ENCODE measurements around the gene ALKBH8. TPM values are rescaled to one million over a fixed set of nuclear protein-coding genes. Genes with fewer than 3 reads are reported as not detected.
"Not testable (repeated sequence)": the region's sequence is repeated elsewhere in the genome, so short reads cannot be mapped to it uniquely, and the experiment has no call there.

ALKBH8 gene
- total RNA-seq, 1 donor from 2014 or later = 3.7 TPM

GRCh38 chr11:107576497-107577345, 11.2 kb upstream of the ALKBH8 start:
- H3K9ac ChIP-seq (ENCODE audit: low read depth in 1 of 3, low read length in 3 of 3); H3K27ac ChIP-seq (ENCODE audit: low read depth, low read length); H3K4me1 ChIP-seq (ENCODE audit: control insufficient read depth in 3 of 3, insufficient read depth in 3 of 3, low read length in 3 of 3); H3K27me3 ChIP-seq (ENCODE audit: control insufficient read depth in 3 of 3, insufficient read depth in 3 of 3, low read length in 3 of 3); H3K9me3 ChIP-seq (ENCODE audit: control insufficient read depth in 3 of 3, low read length in 3 of 3); H3K4me3 ChIP-seq (ENCODE audit: low read length in 3 of 3); H3K36me3 ChIP-seq (ENCODE audit: control insufficient read depth in 3 of 3, insufficient read depth in 3 of 3, low read length in 3 of 3): not testable (repeated sequence)

GRCh38 chr11:107573438-107573837, 7.9 kb upstream of the ALKBH8 start:
- Histone ChIP-seq H3K4me1 (ENCODE audit: control insufficient read depth in 3 of 3, insufficient read depth in 3 of 3, low read length in 3 of 3) (no peaks in the 10 kb centered on the region), H3K9me3 (ENCODE audit: control insufficient read depth in 3 of 3, low read length in 3 of 3) (no peaks in the 10 kb centered on the region), H3K36me3 (ENCODE audit: control insufficient read depth in 3 of 3, insufficient read depth in 3 of 3, low read length in 3 of 3) (no peaks in the 10 kb centered on the region), H3K27ac (ENCODE audit: low read depth, low read length) (no peak overlapping the region), H3K4me3 (ENCODE audit: low read length in 3 of 3) (no peak overlapping the region), H3K27me3 (ENCODE audit: control insufficient read depth in 3 of 3, insufficient read depth in 3 of 3, low read length in 3 of 3) (no peaks in the 10 kb centered on the region), H3K9ac (ENCODE audit: low read depth in 1 of 3, low read length in 3 of 3) (no peak overlapping the region)

- Histone ChIP-seq H3K36me3 (ENCODE audit: control insufficient read depth in 3 of 3, insufficient read depth in 3 of 3, low read length in 3 of 3) (no peaks in the 10 kb centered on the region), H3K27ac (ENCODE audit: low read depth, low read length) (no peak overlapping the region), H3K27me3 (ENCODE audit: control insufficient read depth in 3 of 3, insufficient read depth in 3 of 3, low read length in 3 of 3) (no peaks in the 10 kb centered on the region), H3K9ac (ENCODE audit: low read depth in 1 of 3, low read length in 3 of 3) (no peak overlapping the region), H3K9me3 (ENCODE audit: control insufficient read depth in 3 of 3, low read length in 3 of 3) (no peaks in the 10 kb centered on the region), H3K4me1 (ENCODE audit: control insufficient read depth in 3 of 3, insufficient read depth in 3 of 3, low read length in 3 of 3) (peaks cover 0 to 13% (median 3%) of the 10 kb centered on the region in 3 donors), H3K4me3 (ENCODE audit: low read length in 3 of 3) (no peak overlapping the region)
Observed at GRCh38 chr11:107570015-107570414, 4.5 kb upstream of the ALKBH8 start.

- no peaks in the 10 kb centered on the region for H3K9me3 ChIP-seq (ENCODE audit: control insufficient read depth in 3 of 3, low read length in 3 of 3)
- no peak overlapping the region for H3K4me3 ChIP-seq (ENCODE audit: low read length in 3 of 3)
- no peak overlapping the region for H3K9ac ChIP-seq (ENCODE audit: low read depth in 1 of 3, low read length in 3 of 3)
- H3K27ac ChIP-seq (ENCODE audit: low read depth, low read length) = no peak overlapping the region
- peaks cover 13 to 24% (median 14%) of the 10 kb centered on the region in 3 donors for H3K4me1 ChIP-seq (ENCODE audit: control insufficient read depth in 3 of 3, insufficient read depth in 3 of 3, low read length in 3 of 3)
- no peaks in the 10 kb centered on the region for H3K36me3 ChIP-seq (ENCODE audit: control insufficient read depth in 3 of 3, insufficient read depth in 3 of 3, low read length in 3 of 3)
- no peaks in the 10 kb centered on the region for H3K27me3 ChIP-seq (ENCODE audit: control insufficient read depth in 3 of 3, insufficient read depth in 3 of 3, low read length in 3 of 3)
Observed at GRCh38 chr11:107567739-107568335, 2.3 kb upstream of the ALKBH8 start.

GRCh38 chr11:107566569-107566968, 1.0 kb upstream of the ALKBH8 start:
- Histone ChIP-seq H3K9me3 (ENCODE audit: control insufficient read depth in 3 of 3, low read length in 3 of 3) (no peaks in the 10 kb centered on the region), H3K27me3 (ENCODE audit: control insufficient read depth in 3 of 3, insufficient read depth in 3 of 3, low read length in 3 of 3) (no peaks in the 10 kb centered on the region), H3K27ac (ENCODE audit: low read depth, low read length) (no peak overlapping the region), H3K36me3 (ENCODE audit: control insufficient read depth in 3 of 3, insufficient read depth in 3 of 3, low read length in 3 of 3) (no peaks in the 10 kb centered on the region), H3K9ac (ENCODE audit: low read depth in 1 of 3, low read length in 3 of 3) (no peak overlapping the region), H3K4me1 (ENCODE audit: control insufficient read depth in 3 of 3, insufficient read depth in 3 of 3, low read length in 3 of 3) (peaks cover 13 to 24% (median 14%) of the 10 kb centered on the region in 3 donors), H3K4me3 (ENCODE audit: low read length in 3 of 3) (no peak overlapping the region)

GRCh38 chr11:107565955-107566501, 493 bp upstream of the ALKBH8 start:
- Histone ChIP-seq H3K4me1 (ENCODE audit: control insufficient read depth in 3 of 3, insufficient read depth in 3 of 3, low read length in 3 of 3) (peaks cover 13 to 24% (median 14%) of the 10 kb centered on the region in 3 donors), H3K27ac (ENCODE audit: low read depth, low read length) (peak overlapping the region; percentile 74), H3K9ac (ENCODE audit: low read depth in 1 of 3, low read length in 3 of 3) (peak overlapping the region; percentile 77 to 91 (median 86)), H3K4me3 (ENCODE audit: low read length in 3 of 3) (peak overlapping the region; percentile 97 to 100 (median 100))
- H3K27me3 ChIP-seq (ENCODE audit: control insufficient read depth in 3 of 3, insufficient read depth in 3 of 3, low read length in 3 of 3); H3K36me3 ChIP-seq (ENCODE audit: control insufficient read depth in 3 of 3, insufficient read depth in 3 of 3, low read length in 3 of 3); H3K9me3 ChIP-seq (ENCODE audit: control insufficient read depth in 3 of 3, low read length in 3 of 3): not testable (repeated sequence)

- peak overlapping the region; percentile 77 to 91 (median 86) for H3K9ac ChIP-seq (ENCODE audit: low read depth in 1 of 3, low read length in 3 of 3)
- H3K4me1 ChIP-seq (ENCODE audit: control insufficient read depth in 3 of 3, insufficient read depth in 3 of 3, low read length in 3 of 3) = peaks cover 13 to 24% (median 14%) of the 10 kb centered on the region in 3 donors
- no peaks in the 10 kb centered on the region for H3K9me3 ChIP-seq (ENCODE audit: control insufficient read depth in 3 of 3, low read length in 3 of 3)
- H3K36me3 ChIP-seq (ENCODE audit: control insufficient read depth in 3 of 3, insufficient read depth in 3 of 3, low read length in 3 of 3) = no peaks in the 10 kb centered on the region
- H3K27ac ChIP-seq (ENCODE audit: low read depth, low read length) = peak overlapping the region; percentile 74
- H3K4me3 ChIP-seq (ENCODE audit: low read length in 3 of 3) = peak overlapping the region; percentile 97 to 100 (median 100)
- no peaks in the 10 kb centered on the region for H3K27me3 ChIP-seq (ENCODE audit: control insufficient read depth in 3 of 3, insufficient read depth in 3 of 3, low read length in 3 of 3)
Observed at GRCh38 chr11:107564877-107565218, 687 bp downstream of the ALKBH8 start.

GRCh38 chr11:107563702-107564101, 1.8 kb downstream of the ALKBH8 start:
- Histone ChIP-seq H3K9me3 (ENCODE audit: control insufficient read depth in 3 of 3, low read length in 3 of 3) (no peaks in the 10 kb centered on the region), H3K4me3 (ENCODE audit: low read length in 3 of 3) (peak overlapping the region in 2 of 3 donors; percentile 14 to 38), H3K27me3 (ENCODE audit: control insufficient read depth in 3 of 3, insufficient read depth in 3 of 3, low read length in 3 of 3) (no peaks in the 10 kb centered on the region), H3K36me3 (ENCODE audit: control insufficient read depth in 3 of 3, insufficient read depth in 3 of 3, low read length in 3 of 3) (peaks cover 0 to 5% (median 0%) of the 10 kb centered on the region in 3 donors), H3K27ac (ENCODE audit: low read depth, low read length) (peak overlapping the region; percentile 8), H3K9ac (ENCODE audit: low read depth in 1 of 3, low read length in 3 of 3) (peak overlapping the region in 1 of 3 donors; percentile 51), H3K4me1 (ENCODE audit: control insufficient read depth in 3 of 3, insufficient read depth in 3 of 3, low read length in 3 of 3) (peaks cover 13 to 24% (median 14%) of the 10 kb centered on the region in 3 donors)

GRCh38 chr11:107562647-107563208, 2.8 kb downstream of the ALKBH8 start:
- Histone ChIP-seq H3K4me3 (ENCODE audit: low read length in 3 of 3) (no peak overlapping the region), H3K36me3 (ENCODE audit: control insufficient read depth in 3 of 3, insufficient read depth in 3 of 3, low read length in 3 of 3) (peaks cover 0 to 8% (median 0%) of the 10 kb centered on the region in 3 donors), H3K9ac (ENCODE audit: low read depth in 1 of 3, low read length in 3 of 3) (no peak overlapping the region), H3K4me1 (ENCODE audit: control insufficient read depth in 3 of 3, insufficient read depth in 3 of 3, low read length in 3 of 3) (peaks cover 13 to 24% (median 14%) of the 10 kb centered on the region in 3 donors), H3K27ac (ENCODE audit: low read depth, low read length) (no peak overlapping the region), H3K9me3 (ENCODE audit: control insufficient read depth in 3 of 3, low read length in 3 of 3) (no peaks in the 10 kb centered on the region), H3K27me3 (ENCODE audit: control insufficient read depth in 3 of 3, insufficient read depth in 3 of 3, low read length in 3 of 3) (no peaks in the 10 kb centered on the region)
